Measurements from ENCODE around the gene PSD.

PSD gene

GRCh38 chr10:102368077-102368476 is 50.5 kb downstream of the PSD start:
- TF ChIP-seq ELF4 (IDR thresholded peaks at IDR 0.05) (no peak), NFRKB (IDR thresholded peaks at IDR 0.05) (no peak), CTBP1 (IDR thresholded peaks at IDR 0.05; ENCODE audit: borderline replicate concordance) (no peak), SP1 (IDR thresholded peaks at IDR 0.05) (no peak), FOXM1 (IDR thresholded peaks at IDR 0.05; ENCODE audit: borderline replicate concordance) (no peak), LEF1 (IDR thresholded peaks at IDR 0.05; ENCODE audit: borderline replicate concordance) (no peak)
- ChIA-PET POLR2A (no interaction called here), CTCF (no interaction called here)
- DNase-seq (ENCODE audit: extremely low spot score), result no peak

- no peak for TF ChIP-seq LEF1 (IDR thresholded peaks at IDR 0.05; ENCODE audit: borderline replicate concordance)
- TF ChIP-seq L3MBTL2 (conservative IDR thresholded peaks at IDR 0.05), result no peak
- no peak for TF ChIP-seq HDGF (IDR thresholded peaks at IDR 0.05; ENCODE audit: borderline replicate concordance)
- no peak for TF ChIP-seq NFRKB (IDR thresholded peaks at IDR 0.05)
- TF ChIP-seq ARNT (IDR thresholded peaks at IDR 0.05), result no peak
- TF ChIP-seq BHLHE40 (IDR thresholded peaks at IDR 0.05; ENCODE audit: borderline replicate concordance), result no peak
- TF ChIP-seq ZNF384 (IDR thresholded peaks at IDR 0.05), result no peak
- DNase-seq (ENCODE audit: extremely low spot score), result no peak
- ChIA-PET POLR2A (no interaction called here), CTCF (no interaction called here)
Measured at GRCh38 chr10:102367441-102367840, 51.1 kb downstream of the PSD start.

GRCh38 chr10:102358712-102359382 is 59.7 kb downstream of the PSD start:
- DNase-seq (ENCODE audit: extremely low spot score), result no peak
- ChIA-PET POLR2A (interaction anchor here (2.4 kb wide), 1 partner anchor 128 kb away, joined by 9 read pairs; no protein-coding TSS in a partner anchor), CTCF (interaction anchor here (0.5 kb wide), 1 partner anchor 39 kb away, joined by 4 read pairs; no protein-coding TSS in a partner anchor)
- TF ChIP-seq ZNF384 (IDR thresholded peaks at IDR 0.05) (no peak), SP1 (IDR thresholded peaks at IDR 0.05) (no peak), ARNT (IDR thresholded peaks at IDR 0.05) (no peak), SUZ12 (IDR thresholded peaks at IDR 0.05) (no peak), BHLHE40 (IDR thresholded peaks at IDR 0.05; ENCODE audit: borderline replicate concordance) (no peak), TARDBP (IDR thresholded peaks at IDR 0.05) (no peak), FOXK2 (IDR thresholded peaks at IDR 0.05) (no peak), NFRKB (IDR thresholded peaks at IDR 0.05) (no peak), L3MBTL2 (conservative IDR thresholded peaks at IDR 0.05) (no peak), HDGF (IDR thresholded peaks at IDR 0.05; ENCODE audit: borderline replicate concordance) (no peak), FOXA1 (IDR thresholded peaks at IDR 0.05) (no peak), CTBP1 (IDR thresholded peaks at IDR 0.05; ENCODE audit: borderline replicate concordance) (no peak), FOXM1 (IDR thresholded peaks at IDR 0.05; ENCODE audit: borderline replicate concordance) (no peak), LEF1 (IDR thresholded peaks at IDR 0.05; ENCODE audit: borderline replicate concordance) (no peak), ELF4 (IDR thresholded peaks at IDR 0.05) (no peak), PKNOX1 (IDR thresholded peaks at IDR 0.05) (no peak)

GRCh38 chr10:102354451-102354850 is 64.1 kb downstream of the PSD start:
- no peak for TF ChIP-seq NFRKB (IDR thresholded peaks at IDR 0.05)
- no peak for TF ChIP-seq CTBP1 (IDR thresholded peaks at IDR 0.05; ENCODE audit: borderline replicate concordance)
- TF ChIP-seq PKNOX1 (IDR thresholded peaks at IDR 0.05), result no peak
- no peak for TF ChIP-seq FOXA1 (IDR thresholded peaks at IDR 0.05)
- no peak for TF ChIP-seq SP1 (IDR thresholded peaks at IDR 0.05)
- TF ChIP-seq L3MBTL2 (conservative IDR thresholded peaks at IDR 0.05), result no peak
- no peak for TF ChIP-seq LEF1 (IDR thresholded peaks at IDR 0.05; ENCODE audit: borderline replicate concordance)
- TF ChIP-seq HDGF (IDR thresholded peaks at IDR 0.05; ENCODE audit: borderline replicate concordance), result no peak
- ChIA-PET POLR2A (no interaction called here), CTCF (interaction anchor here (0.8 to 11.1 kb wide), 3 partner anchors 39 to 185 kb away, joined by 3 to 169 read pairs (median 3); no protein-coding TSS in a partner anchor)
- DNase-seq (ENCODE audit: extremely low spot score), result no peak
